Endothelial cell of umbilical vein (primary cell): ENCODE data around the gene TGM3.

Experiments used
- CTCF ChIP-seq, 2 donors: IDR thresholded peaks; 1 replicate in 1 of 2; 2 replicates in 1 of 2; pipeline ENCODE4 v1.5.1; 2011; ENCODE audit warnings: low read length in 2 of 2, mild to moderate bottlenecking in 2 of 2, moderate library complexity in 2 of 2, control low read depth in 1 of 2, inconsistent platforms in 1 of 2, low read depth in 1 of 2; ENCODE audit not compliant: insufficient read depth in 1 of 2; ENCODE audit errors: extremely low read depth in 1 of 2
- EZH2 ChIP-seq: IDR thresholded peaks from 2 replicates; pipeline ENCODE4 v1.6.1; 2012; ENCODE audit warnings: borderline replicate concordance, low read depth, mild to moderate bottlenecking, moderate library complexity, low read length, inconsistent platforms; ENCODE audit not compliant: severe bottlenecking
- JUN ChIP-seq: IDR thresholded peaks from 2 replicates; pipeline ENCODE4 v1.6.1; 2011; ENCODE audit warnings: borderline replicate concordance, low read depth; ENCODE audit not compliant: insufficient read length, insufficient read depth
- MAX ChIP-seq: IDR thresholded peaks from 2 replicates; pipeline ENCODE4 v1.6.1; 2011; ENCODE audit not compliant: insufficient read depth, insufficient read length
- POLR2A ChIP-seq: IDR thresholded peaks from 2 replicates; pipeline ENCODE4 v1.6.1; 2012; ENCODE audit warnings: low read depth, mild to moderate bottlenecking, control low read depth, low read length
- POLR2AphosphoS5 ChIP-seq: IDR thresholded peaks from 2 replicates; pipeline ENCODE4 v1.6.1; 2012; ENCODE audit warnings: low read depth, mild to moderate bottlenecking, control low read depth, low read length, moderate library complexity; ENCODE audit not compliant: insufficient read depth

- TF ChIP-seq CTCF (IDR thresholded peaks at IDR 0.05; ENCODE audit: extremely low read depth in 1 of 2, insufficient read depth in 1 of 2, low read depth in 1 of 2, low read length in 2 of 2), result no peak
- TF ChIP-seq MAX, result no peak
- no peak for TF ChIP-seq EZH2
- no peak for TF ChIP-seq JUN
- no peak for TF ChIP-seq POLR2A
- TF ChIP-seq POLR2AphosphoS5, result no peak
Observed at GRCh38 chr20:2350606-2351005, 54.8 kb downstream of the TGM3 start.
